GM04503 (cell line): Measurements from ENCODE around the gene CKB.

Source experiments
- DNase-seq: peaks from one replicate; pipeline ENCODE4 v3.0.0-alpha.2; 2012; ENCODE audit warnings: low read depth

The CKB gene

GRCh38 chr14:103522649-103523574 is at the start of gene CKB:
CKB (minus strand) TSS chr14:103522830; CDS start chr14:103522493, 337 bp downstream.
- no peak for DNase-seq

GRCh38 chr14:103569408-103569807 is 46.8 kb upstream of the CKB start:
- DNase-seq, result no peak

GRCh38 chr14:103568952-103569351 is 46.3 kb upstream of the CKB start:
- DNase-seq, result no peak

GRCh38 chr14:103563844-103564505 is 41.3 kb upstream of the CKB start:
- DNase-seq, result no peak

- DNase-seq, result no peak
Observed at GRCh38 chr14:103563226-103563620, 40.6 kb upstream of the CKB start.

GRCh38 chr14:103562429-103563225 is 40.0 kb upstream of the CKB start, which contains the start of the genes BAG5 and COA8:
BAG5 (minus strand) TSS chr14:103562657; CDS start chr14:103561164, 1,493 bp downstream.
COA8 (plus strand) TSS chr14:103562960; CDS start chr14:103563002, 42 bp downstream.
- peak; percentile 43 for DNase-seq

GRCh38 chr14:103562179-103562428 is 39.5 kb upstream of the CKB start:
- no peak for DNase-seq

- DNase-seq, result no peak
Observed at GRCh38 chr14:103561381-103562178, 39.0 kb upstream of the CKB start.

- no peak for DNase-seq
Observed at GRCh38 chr14:103560691-103561090, 38.1 kb upstream of the CKB start.

GRCh38 chr14:103559766-103560165 is 37.1 kb upstream of the CKB start:
- DNase-seq, result no peak

GRCh38 chr14:103558071-103558882 is 35.6 kb upstream of the CKB start:
- DNase-seq, result peak; percentile 61

GRCh38 chr14:103556946-103557758 is 34.5 kb upstream of the CKB start:
- no peak for DNase-seq

- no peak for DNase-seq
Observed at GRCh38 chr14:103555559-103556337, 33.1 kb upstream of the CKB start.

- DNase-seq, result no peak
Observed at GRCh38 chr14:103552846-103553210, 30.2 kb upstream of the CKB start.

GRCh38 chr14:103552011-103552845 is 29.6 kb upstream of the CKB start:
- peak; percentile 73 for DNase-seq

GRCh38 chr14:103551338-103551762 is 28.7 kb upstream of the CKB start:
- DNase-seq, result no peak

- DNase-seq, result no peak
Observed at GRCh38 chr14:103550451-103551337, 28.1 kb upstream of the CKB start.
